ENCODE results near the gene SLC5A6. TPM values are rescaled to one million over a fixed set of nuclear protein-coding genes. Genes with fewer than 3 reads are reported as not detected.
A peak's percentile ranks its signal among the peaks of the same experiment; 100 is the strongest.

The SLC5A6 gene
- polyA plus RNA-seq, 1 experiment: 22.0 TPM

DNA sequence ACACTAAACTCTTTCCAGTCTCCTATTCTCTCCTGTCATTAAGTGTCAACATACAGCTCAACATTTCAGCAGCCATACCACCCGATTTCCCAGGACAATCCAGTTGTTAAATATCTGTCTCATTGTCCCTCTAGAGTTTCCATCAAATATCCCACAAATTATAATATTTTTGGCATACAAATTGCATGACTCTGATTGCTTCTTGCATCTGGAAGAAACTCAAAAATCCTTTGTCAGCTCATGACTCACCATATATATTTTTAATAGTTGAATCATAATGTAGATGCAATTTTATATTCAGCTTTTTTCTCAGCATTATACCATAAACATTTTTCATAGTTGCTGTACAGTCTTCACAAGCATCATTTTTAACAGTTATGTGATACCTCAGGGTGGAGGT, 43.6 kb upstream of the SLC5A6 start:
- H3K4me3 ChIP-seq (ENCODE audit: low read depth, low read length): no peak overlapping the region
- TF ChIP-seq, protein P1, sequence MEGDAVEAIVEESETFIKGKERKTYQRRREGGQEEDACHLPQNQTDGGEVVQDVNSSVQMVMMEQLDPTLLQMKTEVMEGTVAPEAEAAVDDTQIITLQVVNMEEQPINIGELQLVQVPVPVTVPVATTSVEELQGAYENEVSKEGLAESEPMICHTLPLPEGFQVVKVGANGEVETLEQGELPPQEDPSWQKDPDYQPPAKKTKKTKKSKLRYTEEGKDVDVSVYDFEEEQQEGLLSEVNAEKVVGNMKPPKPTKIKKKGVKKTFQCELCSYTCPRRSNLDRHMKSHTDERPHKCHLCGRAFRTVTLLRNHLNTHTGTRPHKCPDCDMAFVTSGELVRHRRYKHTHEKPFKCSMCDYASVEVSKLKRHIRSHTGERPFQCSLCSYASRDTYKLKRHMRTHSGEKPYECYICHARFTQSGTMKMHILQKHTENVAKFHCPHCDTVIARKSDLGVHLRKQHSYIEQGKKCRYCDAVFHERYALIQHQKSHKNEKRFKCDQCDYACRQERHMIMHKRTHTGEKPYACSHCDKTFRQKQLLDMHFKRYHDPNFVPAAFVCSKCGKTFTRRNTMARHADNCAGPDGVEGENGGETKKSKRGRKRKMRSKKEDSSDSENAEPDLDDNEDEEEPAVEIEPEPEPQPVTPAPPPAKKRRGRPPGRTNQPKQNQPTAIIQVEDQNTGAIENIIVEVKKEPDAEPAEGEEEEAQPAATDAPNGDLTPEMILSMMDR (IDR thresholded peaks at IDR 0.05; ENCODE audit: low read depth, low read length): no peak
- no peak for DNase-seq (ENCODE audit: low read depth, low spot score)
- H3K9me3 ChIP-seq (ENCODE audit: control insufficient read depth, insufficient read depth, low read length): no peaks in the 10 kb centered on the region
- ChIA-PET CTCF (interaction anchor here (0.8 to 1.6 kb wide), 3 partner anchors 10 to 122 kb away, joined by 4 to 15 read pairs (median 6); no protein-coding TSS in a partner anchor), POLR2A (no interaction called here)
- no peak overlapping the region for H3K27ac ChIP-seq (ENCODE audit: low read depth, low read length)
- H3K27me3 ChIP-seq (ENCODE audit: control insufficient read depth, insufficient read depth, low read length): peaks cover 30% of the 10 kb centered on the region

DNA sequence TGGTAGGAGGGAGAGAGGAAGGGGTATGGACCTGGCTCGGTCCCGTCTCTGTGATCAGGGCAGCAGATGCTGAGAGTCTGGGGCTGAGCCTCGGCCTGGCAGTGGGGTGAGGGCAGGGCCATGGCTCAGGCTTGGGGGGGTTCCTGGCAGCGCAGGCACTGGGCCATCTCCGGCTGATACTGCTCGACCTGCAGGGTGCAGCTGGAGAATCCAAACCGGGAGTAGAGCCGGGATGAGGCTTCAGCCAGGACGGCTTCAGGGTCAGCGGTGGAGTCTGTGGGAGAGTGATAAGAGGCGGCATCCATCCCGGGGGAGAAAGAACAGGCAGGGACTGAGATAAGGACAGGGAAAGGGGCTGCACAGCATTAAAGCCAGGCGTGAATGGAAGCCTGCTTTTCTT, 43.1 kb upstream of the SLC5A6 start:
- peaks cover 30% of the 10 kb centered on the region for H3K27me3 ChIP-seq (ENCODE audit: control insufficient read depth, insufficient read depth, low read length)
- no peak overlapping the region for H3K27ac ChIP-seq (ENCODE audit: low read depth, low read length)
- H3K9me3 ChIP-seq (ENCODE audit: control insufficient read depth, insufficient read depth, low read length): no peaks in the 10 kb centered on the region
- ChIA-PET CTCF (interaction anchor here (0.8 to 1.6 kb wide), 3 partner anchors 10 to 122 kb away, joined by 4 to 15 read pairs (median 6); no protein-coding TSS in a partner anchor), POLR2A (no interaction called here)
- DNase-seq (ENCODE audit: low read depth, low spot score): no peak
- H3K4me3 ChIP-seq (ENCODE audit: low read depth, low read length): no peak overlapping the region
- TF ChIP-seq, protein P1 (IDR thresholded peaks at IDR 0.05; ENCODE audit: low read depth, low read length): no peak

DNA sequence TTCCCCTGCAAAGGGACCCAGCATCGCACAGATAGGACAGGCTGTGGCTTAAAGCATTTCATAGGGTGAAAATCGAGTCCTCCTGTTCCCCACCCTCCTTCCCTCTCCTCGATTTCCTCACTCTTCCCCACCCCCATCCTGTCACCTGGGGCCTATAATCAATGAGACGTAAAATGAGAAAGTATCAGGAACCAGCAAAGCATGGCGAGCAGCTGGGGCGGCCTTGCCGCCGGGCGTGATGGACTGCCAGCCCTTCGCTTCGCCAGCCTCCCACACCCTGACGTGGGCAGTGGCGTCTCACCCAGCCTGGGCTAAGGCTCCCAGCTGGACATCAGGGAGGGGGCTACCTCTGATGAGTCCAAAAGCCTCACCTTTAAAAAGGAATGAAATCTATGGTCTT, 39.7 kb upstream of the SLC5A6 start:
- ChIA-PET POLR2A (no interaction called here), CTCF (interaction anchor here (1.3 to 5.1 kb wide), 4 partner anchors 15 to 73 kb away, joined by 4 to 53 read pairs (median 24); no protein-coding TSS in a partner anchor)
- H3K9me3 ChIP-seq (ENCODE audit: control insufficient read depth, insufficient read depth, low read length): no peaks in the 10 kb centered on the region
- H3K4me3 ChIP-seq (ENCODE audit: low read depth, low read length): no peak overlapping the region
- no peak overlapping the region for H3K27ac ChIP-seq (ENCODE audit: low read depth, low read length)
- no peak for DNase-seq (ENCODE audit: low read depth, low spot score)
- TF ChIP-seq, protein P1 (IDR thresholded peaks at IDR 0.05; ENCODE audit: low read depth, low read length): no peak
- peaks cover 18% of the 10 kb centered on the region for H3K27me3 ChIP-seq (ENCODE audit: control insufficient read depth, insufficient read depth, low read length)

DNA sequence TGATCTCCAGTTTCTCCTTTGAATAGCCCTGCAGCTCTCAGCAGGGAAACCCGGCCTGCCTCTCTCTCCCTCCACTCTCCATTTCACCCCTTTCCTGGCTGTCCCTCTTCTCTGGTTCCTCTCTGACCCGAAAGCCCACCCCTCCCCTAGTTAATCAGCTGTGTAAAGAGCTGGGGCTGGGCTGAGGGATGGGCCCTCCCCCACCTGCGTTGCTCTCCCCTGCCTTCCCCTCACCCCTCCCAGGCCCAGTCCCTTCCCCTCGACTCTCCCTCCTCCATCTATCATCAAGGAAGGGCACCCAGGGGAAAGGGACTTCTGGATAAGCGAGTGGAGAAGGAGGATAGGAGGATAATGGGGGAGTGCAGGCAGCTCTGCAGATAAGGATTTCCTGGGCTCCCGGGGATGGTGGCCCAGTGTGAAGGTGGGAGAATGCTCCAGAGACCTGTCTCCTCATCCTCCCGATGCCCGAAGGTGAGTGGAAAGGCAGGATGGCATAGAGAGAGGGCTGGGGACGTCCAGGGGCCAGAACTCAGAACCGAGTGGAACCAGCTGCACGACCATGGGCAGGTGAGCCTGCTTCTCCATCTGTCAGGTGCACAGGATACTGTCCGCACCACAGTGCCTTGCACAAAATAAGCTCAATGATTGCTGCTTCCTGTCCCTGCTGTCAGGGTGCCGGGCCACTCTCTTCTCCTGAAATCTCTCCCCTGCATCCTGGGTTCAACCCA, 38.7 kb upstream of the SLC5A6 start:
- DNase-seq (ENCODE audit: low read depth, low spot score): no peak
- H3K27ac ChIP-seq (ENCODE audit: low read depth, low read length): peak overlapping the region; percentile 11
- H3K27me3 ChIP-seq (ENCODE audit: control insufficient read depth, insufficient read depth, low read length): peaks cover 15% of the 10 kb centered on the region
- ChIA-PET POLR2A (no interaction called here), CTCF (interaction anchor here (0.6 to 5.1 kb wide), 5 partner anchors 14 to 240 kb away, joined by 3 to 53 read pairs (median 7); no protein-coding TSS in a partner anchor)
- no peaks in the 10 kb centered on the region for H3K9me3 ChIP-seq (ENCODE audit: control insufficient read depth, insufficient read depth, low read length)
- TF ChIP-seq, protein P1 (IDR thresholded peaks at IDR 0.05; ENCODE audit: low read depth, low read length): no peak
- no peak overlapping the region for H3K4me3 ChIP-seq (ENCODE audit: low read depth, low read length)

Data from AG04450 (cell line).